Endothelial cell of umbilical vein (primary cell): ENCODE measurements around the gene COL17A1.

ENCODE experiments used
- EZH2 ChIP-seq: IDR thresholded peaks from 2 replicates; pipeline ENCODE4 v1.6.1; 2012; ENCODE audit warnings: borderline replicate concordance, low read depth, mild to moderate bottlenecking, moderate library complexity, low read length, inconsistent platforms; ENCODE audit not compliant: severe bottlenecking
- POLR2A ChIP-seq: IDR thresholded peaks from 2 replicates; pipeline ENCODE4 v1.6.1; 2012; ENCODE audit warnings: low read depth, mild to moderate bottlenecking, control low read depth, low read length
- TF ChIP-seq, protein P1 (sequence below), 2 donors: IDR thresholded peaks; 1 replicate in 1 of 2; 2 replicates in 1 of 2; pipeline ENCODE4 v1.5.1; 2011; ENCODE audit warnings: low read length in 2 of 2, mild to moderate bottlenecking in 2 of 2, moderate library complexity in 2 of 2, control low read depth in 1 of 2, inconsistent platforms in 1 of 2, low read depth in 1 of 2; ENCODE audit not compliant: insufficient read depth in 1 of 2; ENCODE audit errors: extremely low read depth in 1 of 2
- TF ChIP-seq, protein P2 (sequence below): IDR thresholded peaks from 2 replicates; pipeline ENCODE4 v1.6.1; 2011; ENCODE audit not compliant: insufficient read depth, insufficient read length

DNA sequence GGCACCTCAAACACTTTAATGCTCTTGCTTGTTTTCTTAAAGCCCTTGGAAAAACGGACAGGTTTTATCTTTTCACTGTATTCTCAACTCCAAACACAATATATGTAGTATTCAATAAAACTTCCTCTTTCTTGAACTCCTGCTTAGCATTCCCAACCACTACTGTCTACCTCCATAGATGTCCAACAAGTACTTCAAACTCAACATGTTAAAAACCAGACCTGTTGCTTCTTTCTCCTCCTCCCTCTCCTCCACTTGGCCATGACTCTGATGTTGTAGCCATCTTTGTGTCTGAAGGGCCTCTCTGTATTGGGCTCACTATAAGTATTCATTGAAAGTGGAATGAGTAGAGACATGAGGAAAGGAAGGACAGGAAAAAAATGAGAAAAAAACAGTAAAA lies 16.2 kb upstream of the COL17A1 start:
- TF ChIP-seq, protein P1, sequence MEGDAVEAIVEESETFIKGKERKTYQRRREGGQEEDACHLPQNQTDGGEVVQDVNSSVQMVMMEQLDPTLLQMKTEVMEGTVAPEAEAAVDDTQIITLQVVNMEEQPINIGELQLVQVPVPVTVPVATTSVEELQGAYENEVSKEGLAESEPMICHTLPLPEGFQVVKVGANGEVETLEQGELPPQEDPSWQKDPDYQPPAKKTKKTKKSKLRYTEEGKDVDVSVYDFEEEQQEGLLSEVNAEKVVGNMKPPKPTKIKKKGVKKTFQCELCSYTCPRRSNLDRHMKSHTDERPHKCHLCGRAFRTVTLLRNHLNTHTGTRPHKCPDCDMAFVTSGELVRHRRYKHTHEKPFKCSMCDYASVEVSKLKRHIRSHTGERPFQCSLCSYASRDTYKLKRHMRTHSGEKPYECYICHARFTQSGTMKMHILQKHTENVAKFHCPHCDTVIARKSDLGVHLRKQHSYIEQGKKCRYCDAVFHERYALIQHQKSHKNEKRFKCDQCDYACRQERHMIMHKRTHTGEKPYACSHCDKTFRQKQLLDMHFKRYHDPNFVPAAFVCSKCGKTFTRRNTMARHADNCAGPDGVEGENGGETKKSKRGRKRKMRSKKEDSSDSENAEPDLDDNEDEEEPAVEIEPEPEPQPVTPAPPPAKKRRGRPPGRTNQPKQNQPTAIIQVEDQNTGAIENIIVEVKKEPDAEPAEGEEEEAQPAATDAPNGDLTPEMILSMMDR (IDR thresholded peaks at IDR 0.05; ENCODE audit: extremely low read depth in 1 of 2, insufficient read depth in 1 of 2, low read depth in 1 of 2, low read length in 2 of 2), result no peak
- TF ChIP-seq, protein P2, sequence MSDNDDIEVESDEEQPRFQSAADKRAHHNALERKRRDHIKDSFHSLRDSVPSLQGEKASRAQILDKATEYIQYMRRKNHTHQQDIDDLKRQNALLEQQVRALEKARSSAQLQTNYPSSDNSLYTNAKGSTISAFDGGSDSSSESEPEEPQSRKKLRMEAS, result no peak
- TF ChIP-seq EZH2 (no peak), POLR2A (no peak)
